ENCODE data around the gene PMEPA1. TPM values are rescaled to one million over a fixed set of nuclear protein-coding genes. Genes with fewer than 3 reads are reported as not detected.

The PMEPA1 gene
- total RNA-seq, 1 donor from 2014 or later, result 2.7 TPM

DNA sequence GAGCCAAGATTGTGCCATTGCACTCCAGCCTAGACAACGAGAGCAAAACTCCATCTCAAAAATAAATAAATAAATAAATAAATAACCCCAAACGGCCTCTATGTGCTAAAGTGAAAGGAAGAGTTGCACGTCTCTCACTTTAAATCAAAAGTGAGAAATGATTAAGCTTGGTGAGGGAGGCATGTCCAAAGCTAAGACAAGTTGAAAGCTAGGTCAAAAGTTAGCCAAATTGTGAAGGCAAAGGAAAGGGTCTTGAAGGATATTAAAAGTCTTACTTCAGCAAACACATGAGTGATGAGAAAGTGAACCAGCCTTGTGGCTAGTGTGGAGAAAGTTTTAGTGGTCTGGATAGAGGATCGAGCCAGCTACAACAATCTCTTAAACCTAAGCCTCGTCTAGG, 103.9 kb downstream of the PMEPA1 start:
- ATAC-seq, result no peak

DNA sequence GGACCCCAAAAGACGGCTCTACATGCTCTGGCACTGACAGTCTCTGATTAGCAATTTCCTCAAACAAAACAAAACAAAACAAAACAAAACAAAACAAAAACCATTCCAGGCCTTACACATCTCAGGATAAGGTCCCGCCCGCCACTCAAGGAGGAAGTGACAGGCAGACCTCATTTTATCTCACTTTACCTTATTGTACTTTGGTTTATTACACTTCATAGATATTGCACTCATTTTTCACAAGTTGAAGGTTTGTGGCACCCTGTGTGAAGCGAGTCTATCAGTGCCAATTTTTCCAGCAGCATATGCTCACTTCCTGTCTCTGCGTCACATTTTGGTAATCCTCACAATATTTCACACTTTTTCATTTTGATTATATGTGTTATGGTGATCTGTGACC, 104.8 kb downstream of the PMEPA1 start:
- ATAC-seq, result no peak

- ATAC-seq, result no peak
These were observed 106.7 kb downstream of the PMEPA1 start for GRCh38 chr20:57603120-57603519.

- no peak for ATAC-seq
These were observed 108.1 kb downstream of the PMEPA1 start for GRCh38 chr20:57601737-57602136.

- no peak for ATAC-seq
These were observed 108.6 kb downstream of the PMEPA1 start for GRCh38 chr20:57601211-57601570.

DNA sequence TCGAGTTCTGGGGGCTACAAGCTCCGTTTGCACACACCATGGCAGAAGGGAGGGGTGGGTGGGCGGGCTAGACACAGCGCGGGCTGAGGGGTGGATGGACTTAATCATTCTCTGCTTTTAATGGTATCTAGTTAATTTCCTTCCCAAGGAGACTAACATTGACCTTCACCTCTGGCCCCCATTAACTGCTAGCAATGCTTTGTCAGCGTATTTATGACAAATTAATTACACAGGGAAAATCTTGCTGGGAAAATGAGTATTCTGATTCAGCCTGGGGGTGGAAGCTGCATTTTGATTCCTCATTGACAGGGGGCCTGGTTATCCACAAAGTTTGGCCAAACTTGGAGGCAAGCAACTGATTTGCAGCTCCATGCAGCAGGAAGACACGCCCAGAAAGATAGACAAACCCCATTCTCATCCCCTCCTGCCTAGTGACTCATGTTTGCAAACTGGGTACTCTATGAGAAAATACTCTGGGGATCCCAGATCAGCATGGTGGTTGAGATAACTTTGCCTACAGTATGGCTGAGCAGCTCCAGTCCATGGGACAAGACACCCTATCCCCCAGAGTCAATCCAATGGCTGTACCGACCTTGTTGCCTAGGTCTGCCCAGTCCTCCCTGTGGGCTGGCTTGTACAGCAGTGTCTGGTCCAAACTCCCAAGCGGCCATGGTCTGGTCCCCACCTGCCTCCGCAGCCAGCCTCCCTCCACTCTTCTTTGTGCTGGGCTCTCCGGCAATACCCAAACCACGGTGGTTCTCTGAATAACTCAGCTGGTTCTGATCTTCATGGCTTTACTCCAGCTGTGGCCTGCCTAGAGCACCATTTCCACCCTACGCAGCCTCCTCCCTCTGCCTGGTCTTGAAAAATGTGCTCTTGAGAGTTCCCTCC, 109.2 kb downstream of the PMEPA1 start:
- ATAC-seq, result no peak

- ATAC-seq, result no peak
These were observed 111.3 kb downstream of the PMEPA1 start for GRCh38 chr20:57598491-57598890.

Other genes starting within 250 kb of the PMEPA1 start
- not detected for gene CTCFL, start 184.9 kb downstream of the PMEPA1 start, total RNA-seq
- gene PCK1, start 148.9 kb downstream of the PMEPA1 start, total RNA-seq, result 0.64 TPM
- gene ZBP1, start 89.6 kb downstream of the PMEPA1 start, total RNA-seq, result 0.44 TPM

All from esophagus mucosa (tissue), 1 donor.